IMR-90 (cell line): ENCODE data around the gene ZKSCAN5.
"Not testable (repeated sequence)": the region's sequence is repeated elsewhere in the genome, so short reads cannot be mapped to it uniquely, and the experiment has no call there.

Source experiments
- FOS ChIP-seq: fragments of 150-350 bp; IDR thresholded peaks from 2 replicates; pipeline ENCODE4 v1.6.1; 2016; ENCODE audit warnings: low read depth, low read length
- POLR2A ChIP-seq: IDR thresholded peaks from 2 replicates; pipeline ENCODE4 v1.6.1; 2012; ENCODE audit warnings: mild to moderate bottlenecking, low read depth, low read length
- RAD21 ChIP-seq: IDR thresholded peaks from 2 replicates; pipeline ENCODE4 v1.6.1; 2012; ENCODE audit warnings: low read length, improper control_type of control experiment
- RCOR1 ChIP-seq: IDR thresholded peaks from 2 replicates; pipeline ENCODE4 v1.6.1; 2012; ENCODE audit warnings: mild to moderate bottlenecking, low read length, improper control_type of control experiment; ENCODE audit not compliant: insufficient replicate concordance
- TF ChIP-seq, protein P1 (sequence below): conservative IDR thresholded peaks from 2 replicates; pipeline ENCODE4 v1.5.1; 2012; ENCODE audit warnings: mild to moderate bottlenecking, low read depth, low read length, improper control_type of control experiment
- TF ChIP-seq, protein P2 (sequence below): fragments of 150-350 bp; IDR thresholded peaks from 2 replicates; pipeline ENCODE4 v1.6.1; 2017; ENCODE audit warnings: mild to moderate bottlenecking, antibody characterized with exemption, low read length, low read depth

DNA sequence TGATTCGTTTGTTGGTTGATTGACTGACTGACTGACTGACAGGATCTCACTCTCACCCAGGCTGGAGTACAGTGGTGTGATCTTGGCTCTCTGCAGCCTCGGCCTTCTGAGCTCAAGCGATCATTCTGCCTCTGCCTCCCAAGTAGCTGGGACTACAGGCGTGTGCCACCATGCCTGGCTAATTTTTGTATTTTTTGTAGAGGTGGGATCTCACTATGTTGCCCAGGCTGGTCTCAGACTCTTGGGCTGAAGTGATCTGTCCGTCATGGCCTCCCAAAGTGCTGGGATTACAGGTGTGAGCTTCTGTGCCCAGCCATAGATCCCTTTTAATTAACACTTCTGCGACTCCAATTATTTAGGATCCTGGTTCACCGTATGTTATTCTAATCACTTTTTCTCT, 64.3 kb downstream of the ZKSCAN5 start:
- TF ChIP-seq, protein P1, sequence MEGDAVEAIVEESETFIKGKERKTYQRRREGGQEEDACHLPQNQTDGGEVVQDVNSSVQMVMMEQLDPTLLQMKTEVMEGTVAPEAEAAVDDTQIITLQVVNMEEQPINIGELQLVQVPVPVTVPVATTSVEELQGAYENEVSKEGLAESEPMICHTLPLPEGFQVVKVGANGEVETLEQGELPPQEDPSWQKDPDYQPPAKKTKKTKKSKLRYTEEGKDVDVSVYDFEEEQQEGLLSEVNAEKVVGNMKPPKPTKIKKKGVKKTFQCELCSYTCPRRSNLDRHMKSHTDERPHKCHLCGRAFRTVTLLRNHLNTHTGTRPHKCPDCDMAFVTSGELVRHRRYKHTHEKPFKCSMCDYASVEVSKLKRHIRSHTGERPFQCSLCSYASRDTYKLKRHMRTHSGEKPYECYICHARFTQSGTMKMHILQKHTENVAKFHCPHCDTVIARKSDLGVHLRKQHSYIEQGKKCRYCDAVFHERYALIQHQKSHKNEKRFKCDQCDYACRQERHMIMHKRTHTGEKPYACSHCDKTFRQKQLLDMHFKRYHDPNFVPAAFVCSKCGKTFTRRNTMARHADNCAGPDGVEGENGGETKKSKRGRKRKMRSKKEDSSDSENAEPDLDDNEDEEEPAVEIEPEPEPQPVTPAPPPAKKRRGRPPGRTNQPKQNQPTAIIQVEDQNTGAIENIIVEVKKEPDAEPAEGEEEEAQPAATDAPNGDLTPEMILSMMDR, result not testable (repeated sequence)
- TF ChIP-seq, protein P2, sequence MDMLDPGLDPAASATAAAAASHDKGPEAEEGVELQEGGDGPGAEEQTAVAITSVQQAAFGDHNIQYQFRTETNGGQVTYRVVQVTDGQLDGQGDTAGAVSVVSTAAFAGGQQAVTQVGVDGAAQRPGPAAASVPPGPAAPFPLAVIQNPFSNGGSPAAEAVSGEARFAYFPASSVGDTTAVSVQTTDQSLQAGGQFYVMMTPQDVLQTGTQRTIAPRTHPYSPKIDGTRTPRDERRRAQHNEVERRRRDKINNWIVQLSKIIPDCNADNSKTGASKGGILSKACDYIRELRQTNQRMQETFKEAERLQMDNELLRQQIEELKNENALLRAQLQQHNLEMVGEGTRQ, result not testable (repeated sequence)
- not testable (repeated sequence) for TF ChIP-seq RAD21, RCOR1, POLR2A, FOS
